HG02870 (cell line): ENCODE results near the gene ARL14EPL.

ENCODE experiments used
- ATAC-seq: cut with Tn5 transposase; IDR thresholded peaks from one replicate; pipeline ENCODE4 v1.9.1; 2021; ENCODE audit warnings: mild to moderate bottlenecking, moderate library complexity; ENCODE audit not compliant: unreplicated experiment

The ARL14EPL gene

DNA sequence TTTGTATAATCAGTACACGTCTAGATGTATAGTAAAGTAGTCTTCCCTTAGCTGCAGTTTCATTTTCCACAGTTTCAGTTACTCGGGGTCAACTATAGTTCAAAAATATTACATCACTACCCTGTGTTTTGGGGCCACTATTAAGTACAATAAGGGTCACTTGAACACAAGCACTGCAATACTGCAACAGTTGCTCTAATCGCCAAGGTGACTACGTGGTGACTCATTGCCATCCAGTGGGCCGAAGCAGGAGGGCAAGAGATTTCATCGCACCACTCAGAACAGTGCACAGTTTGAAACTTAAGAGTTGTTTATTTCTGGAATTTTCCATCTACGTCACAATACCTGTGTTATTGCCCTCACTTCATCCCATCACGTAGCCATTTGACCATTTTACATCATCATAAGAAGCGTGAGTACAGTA, at the start of gene ARL14EPL:
Gene ARL14EPL (plus strand): TSS at position 379 of the 424 bp plus-strand sequence. CDS start 18,994 bp downstream, outside the sequence.
- peak; percentile 73 for ATAC-seq

DNA sequence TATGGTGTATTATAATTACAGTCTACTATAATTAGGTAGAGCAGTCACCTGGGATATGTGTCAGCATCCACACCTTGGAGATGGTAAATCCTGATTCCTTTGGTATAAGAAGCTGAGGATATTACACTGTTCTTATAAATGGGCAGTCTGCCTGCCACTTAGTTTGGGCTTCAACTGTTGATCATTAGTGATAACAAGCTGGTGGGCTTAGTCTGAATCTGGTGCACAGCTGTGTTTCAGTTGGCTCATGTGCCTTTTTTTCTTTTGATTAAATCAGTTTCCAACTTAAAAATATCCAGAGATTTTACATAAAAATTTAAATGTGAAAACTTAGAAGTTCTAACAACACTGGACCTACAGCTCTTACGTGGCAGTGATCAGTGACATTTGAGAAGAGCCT, 48.8 kb upstream of the ARL14EPL start:
- ATAC-seq, result no peak

DNA sequence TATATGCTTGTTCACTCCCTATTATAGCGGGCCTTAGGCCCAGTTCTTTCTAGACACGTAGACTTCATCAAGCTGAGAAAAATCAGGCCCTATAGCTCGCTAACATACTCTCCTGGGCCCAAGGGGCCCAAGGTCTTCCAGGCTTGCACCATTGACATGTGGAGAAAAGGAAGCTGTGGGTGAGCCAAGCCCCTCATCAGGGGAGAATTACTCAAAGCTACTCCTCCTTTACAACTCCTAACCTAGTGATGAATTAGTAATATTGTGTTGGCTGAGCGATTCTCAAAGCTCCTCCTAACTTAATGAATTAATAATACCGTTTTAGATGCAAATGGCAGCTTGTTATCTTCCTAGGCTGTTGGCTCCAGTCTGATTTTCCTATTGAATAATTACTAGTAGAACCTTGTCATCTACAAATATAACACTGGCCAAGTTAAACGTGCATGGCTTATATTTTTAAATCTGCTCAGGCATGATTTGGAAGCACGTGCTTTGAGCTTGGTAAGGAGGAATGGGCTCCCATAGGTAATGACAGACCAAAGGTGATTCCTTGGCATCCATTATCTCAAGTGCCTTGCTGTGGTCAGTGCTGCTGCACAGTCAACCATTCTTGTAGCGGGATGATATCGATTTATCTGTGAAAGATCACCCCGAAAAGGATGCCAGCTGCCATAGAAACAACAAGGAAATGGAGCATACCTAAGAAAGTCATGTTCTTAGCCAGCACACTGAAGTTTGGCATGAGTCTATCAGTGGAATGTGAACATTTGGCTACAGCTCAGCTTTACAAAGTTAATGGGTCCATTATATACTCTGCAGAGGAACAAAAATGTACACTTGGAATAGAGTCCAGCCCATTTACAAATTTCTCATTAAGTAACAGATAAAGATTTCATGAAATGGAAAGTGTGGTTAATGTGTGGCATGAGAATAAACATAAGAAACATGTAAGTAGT, 46.2 kb upstream of the ARL14EPL start:
- no peak for ATAC-seq

DNA sequence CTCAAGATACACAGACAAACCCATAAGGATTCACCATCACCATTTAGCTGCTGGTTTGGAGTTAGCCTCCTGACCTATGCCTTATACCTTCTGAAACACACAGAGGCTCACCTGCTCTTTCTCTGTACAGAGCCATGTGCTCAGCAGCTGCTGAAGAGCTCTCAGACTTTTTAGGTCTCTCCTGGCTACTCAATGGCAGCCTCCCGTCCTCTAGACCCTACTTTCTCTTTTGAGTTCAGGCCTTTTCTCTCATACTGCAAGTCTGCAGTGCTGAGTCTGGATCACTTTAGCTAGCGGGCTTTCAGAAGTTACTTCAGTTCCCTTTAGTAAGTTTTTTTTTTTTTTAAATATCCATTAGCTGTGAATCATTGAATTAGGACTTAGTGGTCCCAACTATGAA, 44.3 kb upstream of the ARL14EPL start:
- no peak for ATAC-seq

DNA sequence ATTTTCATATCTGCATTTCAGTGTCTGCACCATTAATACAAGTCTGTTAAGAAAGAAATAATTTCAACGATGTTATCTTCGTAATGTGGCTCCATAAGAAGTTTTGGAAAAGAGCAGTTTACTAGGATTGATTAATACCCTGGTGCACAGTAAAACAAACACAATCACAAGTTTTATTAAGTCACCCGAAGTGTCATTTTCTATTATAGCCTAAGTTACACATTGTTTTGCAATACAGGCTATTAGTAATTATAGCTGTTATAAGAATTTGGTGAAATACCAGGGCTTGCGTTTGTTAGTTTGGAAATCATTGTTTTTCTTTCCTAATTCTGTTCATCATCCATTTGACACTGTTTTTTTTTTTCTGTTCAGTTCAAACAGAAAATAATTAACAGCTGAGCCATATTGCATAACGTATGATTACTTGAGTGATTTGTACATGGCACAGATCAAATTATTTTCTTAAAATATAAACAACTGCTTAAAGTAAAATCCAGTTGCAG, 39.4 kb upstream of the ARL14EPL start:
- ATAC-seq, result no peak

DNA sequence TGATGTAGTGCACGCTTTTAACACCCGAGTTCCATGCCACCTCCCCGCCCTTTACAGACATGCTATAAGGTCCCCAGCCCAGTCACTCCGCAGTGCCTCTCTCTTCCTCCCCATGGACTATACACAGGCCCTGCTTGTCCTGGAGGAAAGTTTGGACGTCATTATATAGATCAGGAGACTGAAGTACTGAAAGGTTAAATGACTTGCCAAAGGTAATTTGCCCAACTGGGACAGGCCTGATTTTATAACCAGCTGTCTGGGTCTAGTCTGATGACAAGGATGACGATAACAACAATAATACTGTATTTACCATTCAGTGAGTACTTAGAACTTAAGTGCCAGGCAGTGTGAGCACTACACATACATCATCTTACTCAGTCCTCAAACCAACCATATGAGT, 36.9 kb upstream of the ARL14EPL start:
- no peak for ATAC-seq

DNA sequence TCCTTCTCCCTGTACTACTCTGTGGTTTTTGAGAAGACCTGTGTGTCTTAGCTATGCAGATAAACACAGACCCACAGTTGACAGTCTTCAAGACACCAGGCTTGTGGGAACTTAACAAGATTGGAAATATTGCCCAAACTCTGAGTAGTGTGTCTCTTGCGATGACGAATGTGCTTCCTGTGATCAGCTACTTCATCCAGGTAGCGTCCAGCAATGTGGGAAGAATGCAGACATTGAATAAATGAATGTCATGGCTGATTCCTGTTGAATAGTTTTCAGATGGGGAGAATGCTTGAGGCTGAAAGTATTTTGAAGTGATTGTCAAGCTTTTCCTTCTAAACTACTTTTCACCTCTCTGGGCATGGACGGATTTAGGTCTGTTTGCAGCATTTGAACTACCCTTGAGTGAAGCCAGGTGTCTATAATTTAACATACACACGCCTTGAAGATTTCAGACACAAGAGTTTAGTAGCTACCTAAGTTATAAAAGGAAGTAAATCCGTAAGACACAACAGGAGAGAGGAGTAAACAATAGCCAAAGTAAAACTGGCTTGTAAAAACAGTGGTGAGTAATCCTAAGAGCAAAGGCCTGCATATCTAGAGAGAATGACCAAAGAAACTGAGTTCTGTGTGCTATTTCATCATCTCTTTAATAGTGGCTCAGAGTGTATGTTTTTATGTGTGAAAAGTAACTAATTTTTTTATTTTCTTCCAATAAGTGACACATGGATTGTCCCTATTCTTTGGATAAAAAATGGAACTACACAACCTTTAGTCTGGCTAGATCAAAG, 30.0 kb upstream of the ARL14EPL start:
- ATAC-seq, result no peak

DNA sequence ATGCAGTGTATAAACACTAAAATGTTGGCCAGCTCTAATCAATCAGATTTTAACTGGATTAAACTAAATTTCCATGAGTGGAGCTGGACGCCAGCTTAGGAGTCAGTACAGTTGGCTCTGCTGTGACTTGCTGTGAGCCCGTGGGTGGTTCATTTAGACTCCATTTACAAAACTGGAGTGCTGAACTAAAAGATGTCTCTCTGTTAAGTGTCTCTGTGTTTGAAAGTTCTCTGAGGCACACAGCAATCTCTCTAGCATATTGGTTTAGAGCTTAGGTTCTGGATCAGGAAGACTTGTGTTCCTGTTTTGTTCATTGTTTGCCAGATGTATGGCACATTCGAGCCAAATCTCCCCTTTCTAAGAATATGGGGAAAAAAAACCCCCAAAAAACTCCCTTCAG, 28.0 kb upstream of the ARL14EPL start:
- ATAC-seq, result no peak

DNA sequence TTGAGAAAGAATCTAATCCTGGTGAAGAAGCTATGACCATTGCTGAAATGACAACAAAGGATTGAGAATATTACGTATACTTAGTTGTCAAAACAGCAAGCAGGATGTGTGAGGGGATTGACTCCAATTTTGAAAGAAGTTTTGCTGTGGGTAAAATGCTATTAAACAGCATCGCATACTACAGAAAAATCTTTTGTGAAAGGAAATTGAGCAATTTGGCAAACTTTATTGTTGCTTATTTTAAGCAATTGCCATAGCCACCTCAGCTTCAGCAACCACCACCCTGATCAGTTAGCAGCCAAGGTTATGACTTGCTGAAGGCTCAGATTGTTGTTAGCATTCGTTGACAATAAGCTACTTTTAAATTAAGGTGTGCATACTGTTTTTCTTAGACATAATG, 22.5 kb upstream of the ARL14EPL start:
- ATAC-seq, result no peak

DNA sequence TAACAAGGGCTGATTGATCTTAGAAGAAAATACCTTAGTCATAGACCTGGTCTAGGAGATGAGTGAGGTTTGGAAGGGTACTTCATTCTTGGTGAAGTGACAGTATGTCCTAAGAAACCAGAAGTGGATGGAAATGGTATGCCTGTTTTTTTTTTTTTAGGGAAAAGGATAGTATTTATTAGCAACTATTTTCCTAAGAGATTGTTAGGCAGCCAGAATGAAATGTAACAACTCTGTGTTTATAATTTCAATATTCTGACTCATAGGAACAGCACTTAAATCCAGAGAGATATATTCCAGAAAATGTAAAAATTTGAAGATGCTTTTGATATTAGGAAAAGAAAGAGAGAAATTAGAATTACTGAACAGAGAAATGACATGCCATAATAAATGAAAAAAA, 21.2 kb upstream of the ARL14EPL start:
- ATAC-seq, result no peak

DNA sequence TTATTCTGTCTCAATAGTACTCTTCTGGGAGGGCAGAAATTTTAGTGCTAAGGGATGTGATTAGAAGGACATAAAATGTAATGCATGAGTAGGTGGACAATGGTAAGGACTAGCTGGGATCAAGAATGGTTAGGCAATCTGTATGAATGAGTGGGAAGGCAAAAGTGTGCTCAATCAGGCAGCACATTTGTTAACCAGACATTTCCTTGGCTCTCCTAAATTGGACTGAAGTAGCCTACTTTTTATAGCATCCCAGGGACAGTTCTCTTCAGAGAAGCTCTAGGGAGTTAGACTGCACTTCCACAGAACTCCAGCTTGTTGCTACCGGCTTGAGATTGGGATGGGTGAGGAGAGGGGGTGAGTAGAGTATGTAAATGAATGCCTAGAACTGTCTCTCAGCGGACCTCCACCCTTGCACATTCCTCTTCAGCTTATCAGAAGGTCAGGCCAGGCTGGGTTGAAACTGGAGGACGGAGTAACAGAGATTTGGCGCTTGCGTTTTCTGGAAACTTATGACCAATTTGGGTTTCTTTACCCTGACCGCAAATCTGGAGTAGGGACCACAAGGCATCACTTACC, 19.0 kb upstream of the ARL14EPL start:
- no peak for ATAC-seq

DNA sequence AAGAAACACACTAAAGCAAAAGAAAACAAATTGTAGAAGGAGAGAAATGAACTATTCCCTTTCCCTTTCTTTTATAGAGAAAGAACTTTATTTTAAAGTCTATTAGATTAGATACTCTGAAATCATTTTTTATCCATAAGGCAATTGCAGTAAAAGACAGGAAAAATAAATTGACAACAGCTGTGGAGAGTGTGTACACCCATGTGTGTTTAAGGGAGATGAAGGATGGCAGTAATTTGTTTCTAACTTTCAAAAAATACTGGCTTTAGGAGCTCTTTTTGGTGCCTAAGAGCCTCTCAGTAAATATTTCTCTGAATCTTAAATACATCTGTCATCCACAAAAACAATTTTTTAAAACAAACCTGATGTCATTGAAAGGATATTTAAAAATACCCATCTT, 18.3 kb upstream of the ARL14EPL start:
- ATAC-seq, result no peak

DNA sequence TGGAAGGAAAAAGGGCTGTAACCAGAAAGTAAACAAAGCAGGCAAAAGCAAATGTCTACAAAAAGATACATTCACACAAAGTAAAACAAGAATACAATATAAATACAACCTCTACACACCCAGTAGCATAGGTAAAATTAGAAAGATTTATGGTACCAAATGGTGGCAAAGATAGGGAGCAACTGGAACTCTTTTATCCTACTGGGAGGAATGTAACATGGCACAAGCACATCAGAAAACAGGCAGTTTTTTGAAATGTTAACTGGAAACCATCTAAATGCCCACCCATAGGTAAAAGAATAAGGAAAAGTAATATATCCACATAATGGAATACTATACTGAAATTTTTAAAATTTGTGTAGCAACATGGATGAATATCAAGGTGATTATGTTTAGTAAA, 8.7 kb upstream of the ARL14EPL start:
- ATAC-seq, result no peak

DNA sequence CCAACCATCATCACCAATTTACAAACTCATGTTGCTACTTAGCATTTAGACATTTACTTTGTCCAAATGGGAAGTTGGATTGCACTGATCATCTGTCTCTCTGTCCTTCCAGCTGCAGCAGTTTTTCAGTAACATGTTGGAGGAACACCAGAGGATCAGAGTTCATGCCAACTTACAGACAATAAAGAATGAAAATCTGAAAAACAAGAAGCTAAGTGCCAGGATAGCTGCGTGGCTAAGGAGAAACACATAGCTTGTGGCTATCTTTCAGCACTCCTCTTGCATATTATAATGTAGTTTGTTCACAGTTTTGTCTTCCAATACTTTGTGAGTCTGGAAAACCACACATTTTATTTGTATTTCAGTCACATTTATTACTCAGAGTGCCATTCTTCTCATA, 6.4 kb upstream of the ARL14EPL start:
- no peak for ATAC-seq

DNA sequence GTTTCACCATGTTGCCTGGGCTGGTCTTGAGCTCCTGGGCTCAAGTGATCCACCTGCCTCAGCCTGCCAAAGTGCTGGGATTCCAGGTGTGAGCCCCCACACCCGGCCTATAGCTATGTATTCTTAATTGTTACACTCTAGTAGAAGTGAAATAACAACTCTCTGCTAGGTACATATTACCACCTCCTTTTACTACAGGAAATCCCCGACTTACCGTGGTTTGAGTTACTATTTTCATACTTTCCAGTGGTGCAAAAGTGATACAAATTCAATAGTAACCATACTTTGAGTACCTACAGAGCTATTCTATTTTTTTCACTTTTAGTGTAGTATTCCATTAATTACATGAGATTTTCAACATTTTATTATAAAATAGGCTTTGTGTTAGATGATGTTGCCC, 719 bp downstream of the ARL14EPL start:
- ATAC-seq, result peak; percentile 43

DNA sequence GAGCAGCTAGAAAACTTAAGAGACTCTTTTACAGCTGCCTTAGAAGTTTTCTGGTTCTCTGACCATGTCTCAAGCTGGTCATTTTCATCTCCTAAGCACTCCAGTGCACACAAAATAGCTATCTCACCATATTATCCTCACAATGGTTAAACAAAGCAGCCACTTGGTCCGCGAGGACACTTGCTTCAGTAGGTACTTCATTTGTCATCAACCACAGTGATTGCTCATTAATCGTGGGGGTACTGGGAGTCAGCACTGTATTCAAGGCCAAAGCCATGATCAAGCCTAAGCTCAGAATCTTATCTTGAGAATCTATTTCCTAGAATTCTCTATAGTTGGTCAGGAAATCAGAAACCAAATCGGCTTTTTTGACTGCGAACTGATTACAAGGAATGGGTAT, 2.9 kb downstream of the ARL14EPL start:
- no peak for ATAC-seq

DNA sequence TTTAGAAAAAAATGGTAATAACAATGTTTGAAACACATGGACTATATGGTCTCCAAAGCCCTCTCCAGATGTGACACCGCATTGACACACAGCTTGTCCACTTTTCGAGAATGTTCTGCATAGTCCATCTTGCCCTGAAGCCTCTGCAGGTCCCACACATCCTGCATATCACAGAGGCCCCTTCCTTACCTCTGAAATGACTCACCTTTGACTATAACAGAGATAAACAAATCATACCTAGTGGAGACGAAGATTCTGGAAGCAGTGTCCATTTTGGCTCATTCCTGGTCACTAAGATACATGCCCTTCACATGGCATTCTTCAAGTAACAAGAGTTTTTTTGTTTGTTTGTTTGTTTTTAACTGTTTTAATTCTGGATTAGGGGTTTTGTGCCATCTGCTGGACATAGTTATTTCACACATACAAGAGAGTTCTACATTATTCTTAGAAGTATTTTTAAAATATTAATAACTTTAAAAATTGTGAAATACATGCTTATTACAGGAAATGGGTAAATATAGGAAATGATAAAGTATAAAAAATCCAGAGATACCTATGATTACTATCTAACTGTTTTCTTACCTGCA, 5.1 kb downstream of the ARL14EPL start:
- ATAC-seq, result no peak

DNA sequence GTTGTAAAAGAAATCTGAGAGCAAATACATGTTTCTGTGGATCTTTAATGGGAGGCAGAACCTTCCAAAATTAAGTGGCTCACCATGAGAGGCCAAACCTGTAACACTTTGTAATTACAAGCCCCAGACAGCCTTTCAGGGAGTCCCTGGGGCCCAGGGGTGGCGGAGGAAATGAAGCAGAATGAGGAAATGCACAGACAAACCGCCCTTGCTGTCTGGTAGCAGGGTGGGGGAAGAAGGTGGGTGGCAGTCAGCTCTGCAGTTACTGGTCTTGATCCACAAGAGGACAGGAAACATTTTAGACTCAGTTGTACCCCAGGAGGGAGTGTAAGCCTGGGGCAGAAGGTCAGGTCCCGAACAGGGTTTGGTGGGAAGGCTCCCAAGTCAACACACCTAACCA, 6.5 kb downstream of the ARL14EPL start:
- ATAC-seq, result peak; percentile 57

DNA sequence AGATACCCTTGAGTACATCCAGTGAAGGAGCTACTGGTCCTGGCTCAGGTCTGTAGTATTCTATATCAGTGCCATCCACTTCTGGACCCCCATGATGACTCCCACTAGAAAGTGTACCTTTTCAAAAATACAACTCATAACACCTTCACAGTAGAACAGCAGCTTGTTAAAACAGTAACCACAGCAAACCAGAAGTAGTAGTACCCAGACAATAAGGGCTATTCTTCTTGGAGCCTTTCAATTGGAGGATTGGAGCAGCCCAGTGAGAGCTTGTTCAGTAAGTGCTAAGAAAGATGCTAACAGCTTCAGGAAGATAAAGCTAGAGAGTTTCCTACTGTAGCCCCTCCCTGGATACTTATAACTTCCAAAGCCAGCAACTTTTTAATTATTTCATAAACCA, 10.1 kb downstream of the ARL14EPL start:
- no peak for ATAC-seq

DNA sequence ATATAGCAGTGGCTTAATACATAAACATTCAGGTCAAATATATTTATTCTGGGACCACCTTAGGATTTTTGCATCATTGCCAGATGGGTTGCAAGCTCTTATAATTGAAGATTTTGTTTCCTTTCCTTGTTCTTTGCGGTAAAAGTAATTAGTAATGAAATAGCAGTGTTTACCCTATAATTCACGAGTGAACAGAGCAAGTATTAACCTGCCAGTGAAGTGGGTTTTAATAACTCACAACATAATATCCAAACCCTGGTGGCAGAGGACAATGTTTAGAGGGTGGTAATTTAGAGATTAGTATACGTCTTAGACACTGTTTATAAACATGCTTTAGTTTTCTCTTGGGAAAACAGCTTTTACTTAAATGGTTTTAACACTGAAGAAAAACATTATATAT, 11.8 kb downstream of the ARL14EPL start:
- ATAC-seq, result no peak

DNA sequence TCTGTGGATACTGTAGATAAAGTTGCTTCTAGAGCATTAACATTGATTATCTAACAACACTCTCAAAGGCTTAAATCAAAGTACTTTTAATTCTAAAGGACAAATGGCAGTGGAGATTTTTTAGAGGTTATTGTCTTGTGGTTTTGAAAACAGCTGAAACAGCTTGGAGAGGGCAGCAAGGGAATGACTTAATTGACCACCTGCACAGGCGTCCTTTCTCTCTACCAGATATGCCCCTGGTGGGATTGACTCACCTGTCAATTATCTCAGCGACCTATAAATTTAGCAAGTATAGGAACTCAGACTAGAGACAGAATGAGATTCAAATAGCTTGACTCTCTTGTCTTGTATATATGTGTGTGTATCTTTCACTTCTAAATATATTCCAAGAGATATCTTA, 13.5 kb downstream of the ARL14EPL start:
- ATAC-seq, result no peak
